ENCODE data around the gene ASCL5. TPM values are rescaled to one million over a fixed set of nuclear protein-coding genes. Genes with fewer than 3 reads are reported as not detected.

ASCL5 gene
- total and polyA plus RNA-seq, 10 of the 15 experiments (the other 5 are each of a cell fraction or from before 2014, with no cell fraction given) = 0.04 TPM; not detected in 9

- TF ChIP-seq MTA2 (IDR thresholded peaks at IDR 0.05; ENCODE audit: low read depth) (no peak), ZBED1 (IDR thresholded peaks at IDR 0.05; ENCODE audit: borderline replicate concordance) (no peak), FOXK2 (IDR thresholded peaks at IDR 0.05) (no peak)
Observed at GRCh38 chr1:201114245-201115131, 12.5 kb downstream of the ASCL5 start (continued).

- no peaks in the 10 kb centered on the region for H3K79me2 ChIP-seq (ENCODE audit: control insufficient read depth, insufficient read depth, low read length)
- H4K20me1 ChIP-seq (ENCODE audit: control insufficient read depth, insufficient read depth) = no peaks in the 10 kb centered on the region
- no peak for FAIRE-seq
- no peak for DNase-seq (ENCODE audit: low read depth, low spot score)
- BruUV-seq (replicated peaks) = no TSS peak
- H2AFZ ChIP-seq (ENCODE audit: control insufficient read depth, low read depth, low read length) = no peak overlapping the region
- CTCF ChIA-PET = interaction anchor here (0.6 to 5.4 kb wide), 10 partner anchors 12 to 556 kb away, joined by 3 to 47 read pairs (median 3); no protein-coding TSS in a partner anchor
- SMC1A ChIA-PET (ENCODE audit: uncharacterized antibody, unreplicated experiment) = interaction anchor here (0.6 to 2.1 kb wide), 7 partner anchors 28 to 701 kb away, joined by 3 to 13 read pairs (median 3); no protein-coding TSS in a partner anchor
- H3K9me3 ChIP-seq (replicated peaks; ENCODE audit: control insufficient read depth, insufficient read depth, low read length) = no peaks in the 10 kb centered on the region
- peak overlapping the region; percentile 47 for H3K4me3 ChIP-seq
- POLR2A ChIA-PET = no interaction called here
- no peak for TF ChIP-seq GABPA (IDR thresholded peaks at IDR 0.05; ENCODE audit: low read depth)
- TF ChIP-seq, protein P1, sequence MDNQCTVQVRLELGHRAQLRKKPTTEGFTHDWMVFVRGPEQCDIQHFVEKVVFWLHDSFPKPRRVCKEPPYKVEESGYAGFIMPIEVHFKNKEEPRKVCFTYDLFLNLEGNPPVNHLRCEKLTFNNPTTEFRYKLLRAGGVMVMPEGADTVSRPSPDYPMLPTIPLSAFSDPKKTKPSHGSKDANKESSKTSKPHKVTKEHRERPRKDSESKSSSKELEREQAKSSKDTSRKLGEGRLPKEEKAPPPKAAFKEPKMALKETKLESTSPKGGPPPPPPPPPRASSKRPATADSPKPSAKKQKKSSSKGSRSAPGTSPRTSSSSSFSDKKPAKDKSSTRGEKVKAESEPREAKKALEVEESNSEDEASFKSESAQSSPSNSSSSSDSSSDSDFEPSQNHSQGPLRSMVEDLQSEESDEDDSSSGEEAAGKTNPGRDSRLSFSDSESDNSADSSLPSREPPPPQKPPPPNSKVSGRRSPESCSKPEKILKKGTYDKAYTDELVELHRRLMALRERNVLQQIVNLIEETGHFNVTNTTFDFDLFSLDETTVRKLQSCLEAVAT (IDR thresholded peaks at IDR 0.05) = 0 out of 2 replicates have a peak, but pooled peaks have one; percentile 34
- H3K27ac ChIP-seq (ENCODE audit: control insufficient read depth, insufficient read depth) = no peak overlapping the region
- in situ Hi-C loops (cut with MboI) (no loop called here), intact Hi-C loops (cut with micrococcal nuclease; ENCODE audit: unreplicated experiment) (loop anchor here (1.0 to 10.0 kb wide), 4 partner anchors 27 to 559 kb away; no protein-coding TSS in a partner anchor)
- peaks cover 0 to 8% of the 10 kb centered on the region in 2 experiments; a peak in 2 of 4 replicates for H3K27me3 ChIP-seq (replicated peaks in 1 of 2; ENCODE audit: control insufficient read depth in 2 of 2, insufficient read depth in 2 of 2, low read length in 1 of 2)
- no peak for ATAC-seq
- H3K4me1 ChIP-seq (ENCODE audit: control insufficient read depth, insufficient read depth, low read length) = no peaks in the 10 kb centered on the region
- H3K36me3 ChIP-seq (ENCODE audit: control insufficient read depth in 2 of 2, insufficient read depth in 2 of 2, low read length in 1 of 2) = no peaks in the 10 kb centered on the region
- RAD21 ChIA-PET (ENCODE audit: unreplicated experiment) = interaction anchor here (0.7 to 3.0 kb wide), 7 partner anchors 13 to 495 kb away, joined by 3 to 21 read pairs (median 3); partner anchors contain the start of gene ASCL5
- peak overlapping the region; percentile 78; the same call in 1 of the 2 replicates for H3K4me2 ChIP-seq (ENCODE audit: control insufficient read depth, insufficient read depth)
- 23% methylated on average over 16 of the region's 17 CpGs for WGBS (ENCODE audit: insufficient coverage, insufficient replicate concordance, low lambda C conversion rate, missing lambda C conversion rate)
- H3K9ac ChIP-seq (ENCODE audit: control insufficient read depth, insufficient read depth, low read length) = no peak overlapping the region
Observed at GRCh38 chr1:201113451-201114244, 13.3 kb downstream of the ASCL5 start.
